SU-DHL-6 (cell line): ENCODE results near the gene KRTAP10-5.
"Not testable (repeated sequence)": the region's sequence is repeated elsewhere in the genome, so short reads cannot be mapped to it uniquely, and the experiment has no call there.

Source experiments
- H2AFZ ChIP-seq: fragments of 200-600 bp; sonication (generic); 2 replicates; pipeline ENCODE4 v1.6.1; 2014; ENCODE audit warnings: low read depth, mild to moderate bottlenecking, moderate library complexity, mixed read lengths, antibody characterized with exemption, low read length; ENCODE audit not compliant: severe bottlenecking
- H3F3A ChIP-seq: fragments of 200-600 bp; shearing (Covaris generic); 2 replicates; pipeline ENCODE4 v1.6.0; 2016; ENCODE audit warnings: antibody characterized with exemption, mild to moderate bottlenecking; ENCODE audit not compliant: insufficient read depth
- H3K27ac ChIP-seq: fragments of 200-600 bp; sonication (generic); 2 replicates; pipeline ENCODE4 v1.5.1; 2016; ENCODE audit warnings: low read depth, mild to moderate bottlenecking, low read length, moderate library complexity, mixed read lengths
- H3K27me3 ChIP-seq: fragments of 200-600 bp; sonication (generic), shearing (Covaris generic); 2 replicates; pipeline ENCODE4 v1.6.0; 2014; ENCODE audit warnings: mild to moderate bottlenecking, low read length
- H3K36me3 ChIP-seq: fragments of 200-600 bp; sonication (generic); 2 replicates; pipeline ENCODE4 v1.6.1; 2014; ENCODE audit warnings: mild to moderate bottlenecking, low read length, mixed read lengths
- H3K4me2 ChIP-seq: fragments of 300-600, 200-600 bp; shearing (Covaris generic), sonication (generic); 2 replicates; pipeline ENCODE4 v1.6.0; 2014; ENCODE audit warnings: low read length, low read depth, mild to moderate bottlenecking; ENCODE audit not compliant: poor library complexity, severe bottlenecking
- H3K4me3 ChIP-seq: fragments of 200-600 bp; sonication (generic); 2 replicates; pipeline ENCODE4 v1.5.1; 2014; ENCODE audit warnings: antibody characterized with exemption, low read length, mild to moderate bottlenecking, mixed read lengths; ENCODE audit not compliant: insufficient read depth, poor library complexity, severe bottlenecking
- H3K79me2 ChIP-seq: fragments of 200-600 bp; sonication (generic); 2 replicates; pipeline ENCODE4 v1.6.1; 2014; ENCODE audit warnings: mild to moderate bottlenecking, low read length, moderate library complexity; ENCODE audit not compliant: insufficient read depth
- H3K9ac ChIP-seq: fragments of 200-600 bp; sonication (generic); 2 replicates; pipeline ENCODE4 v1.7.0; 2014; ENCODE audit warnings: mild to moderate bottlenecking, low read length
- H3K9me2 ChIP-seq: fragments of 200-600 bp; sonication (generic); replicated peaks from 2 replicates; pipeline ENCODE4 v1.6.1; 2014; ENCODE audit warnings: low read length; ENCODE audit not compliant: insufficient read depth
- H3K9me3 ChIP-seq: fragments of 200-600 bp; sonication (generic); 2 replicates; pipeline ENCODE4 v1.6.1; 2014; ENCODE audit warnings: low read length, mixed read lengths; ENCODE audit not compliant: insufficient read depth
- H4K20me1 ChIP-seq: fragments of 200-600 bp; sonication (generic); 2 replicates; pipeline ENCODE4 v1.6.1; 2014; ENCODE audit warnings: low read depth, mild to moderate bottlenecking, antibody characterized with exemption, low read length, moderate library complexity, mixed read lengths
- EZH2phosphoT487 ChIP-seq: fragments of 200-600 bp; sonication (generic), shearing (Covaris generic); conservative IDR thresholded peaks from 2 replicates; pipeline ENCODE4 v1.6.1; 2018; ENCODE audit warnings: mild to moderate bottlenecking, antibody characterized with exemption, low read length, moderate library complexity, mixed read lengths
- TF ChIP-seq, protein P1 (sequence below): fragments of 200-600 bp; sonication (generic); IDR thresholded peaks from one replicate; pipeline ENCODE4 v1.5.1; 2017; ENCODE audit warnings: antibody characterized with exemption, mild to moderate bottlenecking, low read length, moderate library complexity; ENCODE audit not compliant: insufficient read depth, poor library complexity, severe bottlenecking

Gene KRTAP10-5

DNA sequence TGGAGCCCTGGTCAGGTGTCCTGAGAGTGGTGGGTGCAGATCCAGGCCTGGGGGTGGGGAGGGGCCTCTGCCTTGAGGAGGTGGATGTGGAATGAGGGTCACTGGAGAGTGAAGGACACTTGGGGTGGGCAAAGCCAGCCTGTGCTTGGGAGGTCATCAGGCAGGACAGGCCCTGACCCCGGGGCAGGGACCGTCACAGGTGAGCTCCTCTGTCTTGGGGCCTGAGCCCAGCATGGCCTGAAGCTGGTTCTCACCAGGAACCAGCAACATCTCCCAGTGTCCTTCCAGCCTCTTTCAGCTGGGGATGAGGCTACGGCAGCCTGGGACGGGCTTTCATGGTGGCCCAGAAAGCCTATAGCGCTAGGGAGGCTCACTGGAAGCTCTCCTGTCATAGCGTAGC lies 28.3 kb downstream of the KRTAP10-5 start:
- H3F3A ChIP-seq: no peaks in the 10 kb centered on the region
- no peaks in the 10 kb centered on the region for H3K27me3 ChIP-seq
- no peak overlapping the region for H3K9ac ChIP-seq
- no peak for TF ChIP-seq EZH2phosphoT487
- TF ChIP-seq, protein P1, sequence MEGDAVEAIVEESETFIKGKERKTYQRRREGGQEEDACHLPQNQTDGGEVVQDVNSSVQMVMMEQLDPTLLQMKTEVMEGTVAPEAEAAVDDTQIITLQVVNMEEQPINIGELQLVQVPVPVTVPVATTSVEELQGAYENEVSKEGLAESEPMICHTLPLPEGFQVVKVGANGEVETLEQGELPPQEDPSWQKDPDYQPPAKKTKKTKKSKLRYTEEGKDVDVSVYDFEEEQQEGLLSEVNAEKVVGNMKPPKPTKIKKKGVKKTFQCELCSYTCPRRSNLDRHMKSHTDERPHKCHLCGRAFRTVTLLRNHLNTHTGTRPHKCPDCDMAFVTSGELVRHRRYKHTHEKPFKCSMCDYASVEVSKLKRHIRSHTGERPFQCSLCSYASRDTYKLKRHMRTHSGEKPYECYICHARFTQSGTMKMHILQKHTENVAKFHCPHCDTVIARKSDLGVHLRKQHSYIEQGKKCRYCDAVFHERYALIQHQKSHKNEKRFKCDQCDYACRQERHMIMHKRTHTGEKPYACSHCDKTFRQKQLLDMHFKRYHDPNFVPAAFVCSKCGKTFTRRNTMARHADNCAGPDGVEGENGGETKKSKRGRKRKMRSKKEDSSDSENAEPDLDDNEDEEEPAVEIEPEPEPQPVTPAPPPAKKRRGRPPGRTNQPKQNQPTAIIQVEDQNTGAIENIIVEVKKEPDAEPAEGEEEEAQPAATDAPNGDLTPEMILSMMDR: no peak
- H3K36me3 ChIP-seq: no peaks in the 10 kb centered on the region
- H3K9me3 ChIP-seq: no peaks in the 10 kb centered on the region
- no peak overlapping the region for H2AFZ ChIP-seq
- H3K9me2 ChIP-seq: no peaks in the 10 kb centered on the region
- H3K79me2 ChIP-seq: no peaks in the 10 kb centered on the region
- H3K4me3 ChIP-seq: no peak overlapping the region
- H3K4me2 ChIP-seq: no peak overlapping the region
- H3K27ac ChIP-seq: no peak overlapping the region
- H4K20me1 ChIP-seq: no peaks in the 10 kb centered on the region

DNA sequence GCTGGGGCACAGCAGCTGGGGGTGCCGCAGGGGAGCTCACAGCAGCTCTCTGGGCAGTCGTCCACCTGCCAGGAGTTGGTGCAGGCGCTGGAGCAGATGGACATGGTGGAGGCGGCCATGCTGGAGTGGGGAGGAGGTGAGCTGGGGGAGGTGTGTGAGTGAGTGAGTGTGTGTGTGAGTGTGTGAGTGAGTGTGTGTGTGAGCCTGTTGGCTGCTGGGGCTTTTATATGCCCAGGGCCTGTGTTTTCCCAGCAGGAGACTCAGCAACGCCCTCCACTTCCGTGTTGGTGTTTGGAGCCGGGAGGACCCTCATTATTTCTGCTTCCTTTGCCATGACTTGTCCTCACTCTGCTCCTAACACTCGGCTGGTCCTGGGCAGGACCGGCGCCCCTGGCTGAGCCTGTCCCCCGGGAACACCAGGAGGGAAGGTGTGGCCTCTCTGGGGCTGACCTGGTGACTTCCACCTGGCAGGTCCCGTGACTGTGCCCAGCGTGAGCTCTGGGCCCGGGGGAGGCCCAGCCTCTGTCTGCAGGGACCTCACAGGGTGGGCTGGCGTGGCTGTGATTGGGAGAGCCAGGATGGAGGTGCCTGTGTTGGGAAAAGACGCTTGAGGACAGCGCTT lies 29.0 kb downstream of the KRTAP10-5 start, which contains the start of gene KRTAP10-2:
TSS of gene KRTAP10-2 (minus strand) at position 166 of the 622 bp plus-strand sequence. CDS start at position 119, 47 bp downstream.
- no peaks in the 10 kb centered on the region for H3K79me2 ChIP-seq
- H3K27ac ChIP-seq: no peak within 1 kb of the TSS
- no peak for TF ChIP-seq EZH2phosphoT487
- TF ChIP-seq, protein P1: no peak
- no peaks in the 10 kb centered on the region for H3K27me3 ChIP-seq
- H3K9me3 ChIP-seq: 0 out of 2 replicates have a peak, but pooled peaks cover 3% of the 10 kb centered on the region
- no peak within 1 kb of the TSS for H2AFZ ChIP-seq
- H4K20me1 ChIP-seq: no peaks in the 10 kb centered on the region
- H3K36me3 ChIP-seq: 0 out of 2 replicates have a peak, but pooled peaks cover 4% of the 10 kb centered on the region
- H3F3A ChIP-seq: no peaks in the 10 kb centered on the region
- H3K9ac ChIP-seq: no peak within 1 kb of the TSS
- no peak within 1 kb of the TSS for H3K4me3 ChIP-seq
- H3K9me2 ChIP-seq: no peaks in the 10 kb centered on the region
- H3K4me2 ChIP-seq: no peak within 1 kb of the TSS

DNA sequence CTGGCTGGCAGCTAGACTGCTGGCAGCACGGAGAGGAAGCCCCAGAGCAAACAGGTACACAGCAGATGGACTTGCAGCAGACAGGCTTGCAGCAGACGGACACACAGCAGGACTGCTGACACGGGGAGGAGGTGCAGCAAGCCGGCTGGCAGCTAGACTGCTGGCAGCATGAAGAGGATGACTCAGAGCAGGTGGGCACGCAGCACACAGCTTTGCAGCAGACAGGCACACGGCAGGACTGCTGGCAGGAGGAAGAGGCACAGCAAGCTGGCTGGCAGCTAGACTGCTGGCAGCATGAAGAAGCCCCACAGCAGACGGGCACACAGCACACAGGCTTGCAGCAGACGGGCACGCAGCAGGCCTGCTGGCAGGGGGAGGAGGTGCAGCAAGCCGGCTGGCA lies 29.6 kb downstream of the KRTAP10-5 start:
- Histone ChIP-seq H3K27me3 (no peaks in the 10 kb centered on the region), H3K36me3 (0 out of 2 replicates have a peak, but pooled peaks cover 4% of the 10 kb centered on the region), H3K79me2 (no peaks in the 10 kb centered on the region), H3K27ac (no peak overlapping the region), H3K4me2 (no peak overlapping the region), H2AFZ (no peak overlapping the region), H3K9me2 (no peaks in the 10 kb centered on the region), H3K9me3 (0 out of 2 replicates have a peak, but pooled peaks cover 3% of the 10 kb centered on the region), H3K4me3 (no peak overlapping the region), H3F3A (no peaks in the 10 kb centered on the region), H3K9ac (no peak overlapping the region), H4K20me1 (no peaks in the 10 kb centered on the region)
- TF ChIP-seq EZH2phosphoT487: no peak
- TF ChIP-seq, protein P1: no peak

DNA sequence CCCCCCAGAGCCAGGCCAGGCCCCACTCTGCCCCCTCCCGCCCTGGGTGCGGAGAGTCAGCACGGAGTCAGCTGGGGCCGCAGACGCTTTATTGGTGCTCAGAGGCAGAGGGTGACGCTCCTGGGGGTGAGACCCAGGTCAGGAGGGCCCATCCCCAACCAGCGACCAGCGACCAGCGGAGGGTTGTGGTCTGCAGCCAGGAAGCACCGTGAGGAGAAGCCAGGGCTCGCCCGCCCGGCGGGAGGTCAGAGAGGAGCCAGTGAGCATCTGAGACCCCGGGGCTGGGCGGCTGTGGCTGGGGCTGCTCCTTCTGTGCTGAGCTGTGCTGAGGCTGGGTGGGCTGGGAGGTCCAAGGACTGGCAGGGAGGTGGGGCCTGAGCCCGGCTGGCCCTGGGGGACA lies 30.1 kb downstream of the KRTAP10-5 start:
- not testable (repeated sequence) for H3K4me3 ChIP-seq, H3K27me3 ChIP-seq, H3K27ac ChIP-seq

More for the DNA sequence above, 30.1 kb downstream of the KRTAP10-5 start:
- not testable (repeated sequence) for H4K20me1 ChIP-seq, H3F3A ChIP-seq, H3K79me2 ChIP-seq, H3K36me3 ChIP-seq, H3K9ac ChIP-seq, H3K9me3 ChIP-seq, H3K9me2 ChIP-seq, H2AFZ ChIP-seq, H3K4me2 ChIP-seq
